ENCODE results near the gene BAHCC1. TPM values are rescaled to one million over a fixed set of nuclear protein-coding genes. Genes with fewer than 3 reads are reported as not detected.
A peak's percentile ranks its signal among the peaks of the same experiment; 100 is the strongest.
"Not testable (repeated sequence)": the region's sequence is repeated elsewhere in the genome, so short reads cannot be mapped to it uniquely, and the experiment has no call there.

The BAHCC1 gene
- total and polyA plus RNA-seq, 2 donors from 2014 or later = 2.6 to 20.5 TPM

GRCh38 chr17:81349397-81350319, 45.6 kb upstream of the BAHCC1 start:
- intact Hi-C loops (cut with DNase I) = no loop called here
- peaks cover 0 to 5% (median 0%) of the 10 kb centered on the region in 3 donors for H3K4me1 ChIP-seq (ENCODE audit: control insufficient read depth in 2 of 3, insufficient read depth in 2 of 3, low read depth in 1 of 3, low read length in 3 of 3)
- FAIRE-seq (no peak), DNase-seq (peak in 4 of 5 donors; percentile 76 to 82 (median 79))
- TF ChIP-seq CTCF (IDR thresholded peaks at IDR 0.05; ENCODE audit: borderline replicate concordance, extremely low read depth, insufficient read depth) = no peak
- no peak overlapping the region for H3K27ac ChIP-seq (ENCODE audit: low read depth in 2 of 2, low read length in 2 of 2)
- H3K9me3 ChIP-seq (ENCODE audit: control insufficient read depth in 2 of 3, insufficient read depth in 1 of 3, low read length in 3 of 3) = no peaks in the 10 kb centered on the region
- H3K27me3 ChIP-seq (ENCODE audit: control insufficient read depth, insufficient read depth, low read length) = no peaks in the 10 kb centered on the region
- no peak overlapping the region for H3K9ac ChIP-seq (ENCODE audit: low read length in 3 of 3)
- H3K4me3 ChIP-seq (ENCODE audit: low read length in 3 of 3) = no peak overlapping the region
- H3K36me3 ChIP-seq (ENCODE audit: control insufficient read depth in 2 of 3, insufficient read depth in 3 of 3, low read length in 3 of 3) = no peaks in the 10 kb centered on the region

DNA sequence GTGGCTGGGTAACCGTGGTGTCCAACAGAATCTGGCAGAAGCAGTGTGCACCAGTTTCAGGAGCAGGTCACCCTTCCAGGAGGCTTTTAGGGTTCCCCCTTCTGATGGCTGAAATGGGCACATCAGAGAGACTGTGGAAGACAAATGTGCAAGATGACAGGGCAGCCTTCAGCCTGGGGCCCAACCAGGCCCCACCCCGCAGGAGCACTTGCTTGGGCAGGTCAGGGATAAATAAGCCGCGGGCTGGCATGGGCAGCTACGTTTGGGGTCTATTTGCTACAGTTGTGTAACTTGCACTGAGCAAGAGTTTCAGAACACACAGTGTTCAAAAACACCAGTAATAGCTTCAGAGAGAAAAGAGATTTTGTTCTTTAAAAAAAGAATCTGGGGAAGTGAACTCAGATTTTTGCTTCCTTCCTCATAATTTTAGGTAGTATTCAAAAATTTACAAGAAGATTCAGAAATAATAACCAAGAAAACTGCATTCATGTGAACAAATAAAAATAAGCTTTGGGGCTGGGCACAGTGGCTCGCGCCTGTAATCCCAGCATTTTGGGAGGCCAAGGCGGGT, 44.9 kb upstream of the BAHCC1 start:
- no peak for TF ChIP-seq CTCF (IDR thresholded peaks at IDR 0.05; ENCODE audit: borderline replicate concordance, extremely low read depth, insufficient read depth)
- no peak overlapping the region for H3K27ac ChIP-seq (ENCODE audit: low read depth in 2 of 2, low read length in 2 of 2)
- no peaks in the 10 kb centered on the region for H3K9me3 ChIP-seq (ENCODE audit: control insufficient read depth in 2 of 3, insufficient read depth in 1 of 3, low read length in 3 of 3)
- H3K36me3 ChIP-seq (ENCODE audit: control insufficient read depth in 2 of 3, insufficient read depth in 3 of 3, low read length in 3 of 3) = no peaks in the 10 kb centered on the region
- FAIRE-seq = no peak
- DNase-seq = no peak
- H3K9ac ChIP-seq (ENCODE audit: low read length in 3 of 3) = no peak overlapping the region
- intact Hi-C loops (cut with DNase I) = no loop called here
- H3K4me3 ChIP-seq (ENCODE audit: low read length in 3 of 3) = no peak overlapping the region
- H3K27me3 ChIP-seq (ENCODE audit: control insufficient read depth, insufficient read depth, low read length) = no peaks in the 10 kb centered on the region
- H3K4me1 ChIP-seq (ENCODE audit: control insufficient read depth in 2 of 3, insufficient read depth in 2 of 3, low read depth in 1 of 3, low read length in 3 of 3) = peaks cover 0 to 5% (median 0%) of the 10 kb centered on the region in 3 donors

GRCh38 chr17:81351329-81352052, 43.8 kb upstream of the BAHCC1 start:
- DNase-seq = not testable (repeated sequence)

GRCh38 chr17:81352056-81352455, 43.2 kb upstream of the BAHCC1 start:
- intact Hi-C loops (cut with DNase I); H3K27me3 ChIP-seq (ENCODE audit: control insufficient read depth, insufficient read depth, low read length); H3K27ac ChIP-seq (ENCODE audit: low read depth in 2 of 2, low read length in 2 of 2); DNase-seq; FAIRE-seq; H3K36me3 ChIP-seq (ENCODE audit: control insufficient read depth in 2 of 3, insufficient read depth in 3 of 3, low read length in 3 of 3); H3K9ac ChIP-seq (ENCODE audit: low read length in 3 of 3); H3K4me3 ChIP-seq (ENCODE audit: low read length in 3 of 3); H3K4me1 ChIP-seq (ENCODE audit: control insufficient read depth in 2 of 3, insufficient read depth in 2 of 3, low read depth in 1 of 3, low read length in 3 of 3); H3K9me3 ChIP-seq (ENCODE audit: control insufficient read depth in 2 of 3, insufficient read depth in 1 of 3, low read length in 3 of 3): not testable (repeated sequence)

More at GRCh38 chr17:81351329-81352052, 43.8 kb upstream of the BAHCC1 start:
- intact Hi-C loops (cut with DNase I); H3K27me3 ChIP-seq (ENCODE audit: control insufficient read depth, insufficient read depth, low read length); FAIRE-seq; H3K27ac ChIP-seq (ENCODE audit: low read depth in 2 of 2, low read length in 2 of 2); H3K36me3 ChIP-seq (ENCODE audit: control insufficient read depth in 2 of 3, insufficient read depth in 3 of 3, low read length in 3 of 3); H3K9ac ChIP-seq (ENCODE audit: low read length in 3 of 3); H3K4me1 ChIP-seq (ENCODE audit: control insufficient read depth in 2 of 3, insufficient read depth in 2 of 3, low read depth in 1 of 3, low read length in 3 of 3); H3K4me3 ChIP-seq (ENCODE audit: low read length in 3 of 3); H3K9me3 ChIP-seq (ENCODE audit: control insufficient read depth in 2 of 3, insufficient read depth in 1 of 3, low read length in 3 of 3): not testable (repeated sequence)
